ENCODE measurements around the gene TEAD4.

TEAD4 gene

DNA sequence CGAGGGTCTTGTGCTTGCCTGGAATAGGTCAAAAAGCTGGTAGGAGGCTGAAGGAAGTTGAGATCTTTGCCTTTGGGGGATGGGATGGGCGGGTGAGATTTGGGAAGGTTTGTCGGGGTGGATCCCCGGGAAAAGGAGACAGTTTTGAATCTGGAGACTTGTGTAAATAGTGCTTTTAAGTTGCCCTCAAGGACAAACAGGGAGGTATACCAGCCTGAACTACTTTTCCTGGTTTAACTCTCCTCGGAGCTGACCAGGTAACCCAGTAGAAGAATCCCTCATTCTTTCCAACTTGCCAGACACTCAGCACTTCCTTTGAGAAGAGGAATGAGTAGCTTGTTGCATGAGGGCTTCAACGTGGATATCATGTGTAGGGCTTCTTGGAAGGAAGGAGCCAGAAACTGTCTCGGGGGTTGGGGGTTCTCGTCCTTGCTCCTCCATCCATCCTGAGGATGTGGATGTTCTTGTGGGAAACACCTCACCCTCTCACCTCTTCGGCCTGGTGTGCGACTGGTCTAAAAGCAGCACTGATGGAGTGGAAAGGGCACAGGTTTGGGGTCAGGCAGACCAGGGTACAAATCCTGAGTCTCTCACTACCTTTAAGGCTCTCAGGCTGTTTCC, 1.9 kb downstream of the TEAD4 start:
- DNase-seq (ENCODE audit: low read depth in 2 of 2): no peak

DNA sequence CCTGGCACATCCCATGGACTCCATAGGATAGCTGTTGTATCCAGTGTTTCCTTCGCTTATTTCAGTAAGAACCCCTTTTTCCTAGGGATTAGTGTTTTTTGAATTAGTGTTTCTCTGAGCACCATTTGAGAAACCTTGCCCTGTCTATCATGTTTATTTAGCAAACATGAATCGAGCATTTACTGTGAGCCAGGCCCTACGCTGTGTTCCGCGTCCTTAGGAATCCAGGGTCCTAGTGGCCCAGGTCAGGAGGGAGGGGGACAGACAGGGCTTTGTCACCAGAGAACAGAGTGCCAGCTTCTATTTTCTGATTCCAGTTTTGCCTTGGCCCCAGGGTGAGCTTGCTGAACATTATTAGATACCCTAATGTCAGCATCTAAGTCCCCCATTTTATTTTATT, 2.5 kb downstream of the TEAD4 start:
- DNase-seq (ENCODE audit: low read depth in 2 of 2): no peak

DNA sequence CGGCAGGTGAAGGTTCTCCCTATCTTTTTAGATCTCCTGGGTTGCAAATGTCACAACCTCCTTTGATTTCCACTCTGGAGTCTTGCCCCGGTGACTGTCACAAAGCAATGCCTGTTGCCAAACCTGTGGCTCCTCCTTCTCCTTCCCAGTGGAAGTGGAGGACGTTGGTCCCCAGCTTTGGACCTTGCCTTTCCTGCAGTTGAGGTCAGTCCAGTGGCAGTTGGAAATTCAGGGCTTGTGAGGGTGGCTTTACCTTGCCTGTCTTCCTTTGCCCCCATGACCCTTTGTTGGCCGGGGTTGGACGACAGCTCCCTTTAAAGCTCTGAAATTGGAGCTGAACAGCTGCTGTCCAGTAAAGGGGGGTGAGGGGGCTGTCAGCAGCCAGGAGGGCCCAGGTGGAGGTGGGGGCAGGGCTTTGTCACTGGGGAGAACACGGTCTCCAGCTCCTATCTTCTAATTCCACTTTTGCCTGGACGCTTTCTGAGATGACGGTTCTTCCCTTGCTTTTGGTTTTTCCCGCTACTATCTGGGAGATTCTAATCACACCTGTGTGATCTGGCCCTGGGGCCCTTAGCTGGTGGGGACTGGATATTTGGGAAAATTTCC, 4.1 kb downstream of the TEAD4 start:
- no peak for DNase-seq (ENCODE audit: low read depth in 2 of 2)

DNA sequence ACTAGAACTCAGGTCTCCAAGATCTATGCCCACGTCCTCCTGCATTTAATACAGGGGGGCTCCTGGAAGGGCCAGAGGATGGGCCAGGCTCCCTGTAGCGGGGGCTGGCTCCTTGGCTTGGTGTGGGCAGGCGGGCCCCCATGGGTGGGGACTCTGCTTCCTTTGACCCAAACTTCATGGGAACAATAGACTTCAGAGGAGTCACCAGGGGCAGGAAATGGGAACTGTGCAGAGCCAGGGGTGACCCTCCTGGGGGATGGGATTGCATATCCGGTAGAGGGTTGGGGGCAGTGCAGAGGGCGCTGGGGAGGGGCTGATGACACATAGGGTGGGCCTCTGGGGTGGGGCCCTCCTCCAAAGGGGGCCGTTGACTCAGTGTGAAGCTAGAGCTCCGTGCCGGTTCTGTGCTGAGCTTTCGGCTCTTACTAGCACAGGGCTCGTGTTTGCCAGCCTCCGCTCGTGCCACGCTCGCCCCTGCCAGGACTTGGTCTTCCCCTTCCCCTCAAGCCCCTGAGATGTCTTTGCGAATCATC, 4.6 kb downstream of the TEAD4 start:
- DNase-seq (ENCODE audit: low read depth in 2 of 2): no peak

DNA sequence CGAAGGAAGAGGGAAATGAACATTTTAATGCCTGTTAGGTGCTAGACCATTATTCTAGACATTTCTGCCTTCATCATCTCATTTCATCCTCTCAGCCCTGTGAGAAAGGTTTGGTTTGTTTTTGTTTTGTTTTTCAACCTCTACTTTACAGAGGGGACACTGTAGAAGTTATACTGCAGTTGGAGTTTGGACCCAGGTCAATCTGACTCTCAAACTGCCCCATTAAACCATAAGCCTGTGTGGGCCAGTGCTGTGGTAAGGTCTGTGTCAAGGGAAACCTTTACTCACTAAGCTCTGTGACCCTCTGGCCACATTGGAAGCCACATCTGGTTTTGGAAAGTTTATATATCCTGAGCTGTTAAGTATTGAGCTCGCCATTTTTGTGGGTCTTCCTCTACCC, 8.5 kb downstream of the TEAD4 start:
- DNase-seq (ENCODE audit: low read depth in 2 of 2): no peak

DNA sequence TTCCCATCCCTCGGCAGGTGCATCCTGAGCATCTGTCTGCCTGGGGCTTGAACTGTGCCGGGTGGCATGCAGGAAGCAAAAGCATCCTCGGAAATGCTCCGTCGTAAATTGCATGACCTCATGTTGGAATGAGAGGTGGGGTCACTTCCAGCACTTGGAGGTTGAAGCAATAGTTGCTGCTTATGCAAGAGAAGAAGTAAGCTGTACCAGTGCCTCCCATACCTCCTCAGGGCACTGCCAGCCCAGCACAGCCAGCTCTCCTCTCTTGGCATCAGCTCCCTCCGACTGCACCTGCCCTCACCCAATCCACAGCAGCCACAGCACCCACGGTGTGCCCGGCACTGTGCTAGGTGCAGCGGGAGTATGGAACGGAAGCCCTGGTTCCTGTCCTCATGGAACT, 11.5 kb downstream of the TEAD4 start:
- no peak for DNase-seq (ENCODE audit: low read depth in 2 of 2)

DNA sequence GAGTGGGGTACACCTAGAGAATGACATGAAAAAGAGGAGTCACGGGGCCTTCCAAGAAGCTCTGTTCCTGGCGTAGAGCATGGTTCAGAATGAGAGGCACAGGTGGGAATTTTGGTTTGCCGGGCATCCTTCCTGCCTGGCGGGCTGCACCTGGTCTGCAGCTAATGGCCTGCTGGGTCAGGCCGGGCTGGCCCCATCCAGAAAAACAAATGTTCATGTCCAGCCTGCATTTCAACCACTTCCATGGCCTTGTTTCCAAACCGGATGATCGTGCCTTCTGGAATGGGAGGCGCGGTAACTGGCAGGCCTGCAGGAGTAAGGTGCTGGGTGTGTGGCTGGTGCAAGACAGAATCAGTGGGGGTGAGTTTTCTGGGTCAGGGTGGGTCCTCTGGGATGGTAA, 14.4 kb downstream of the TEAD4 start:
- no peak for DNase-seq (ENCODE audit: low read depth in 2 of 2)

DNA sequence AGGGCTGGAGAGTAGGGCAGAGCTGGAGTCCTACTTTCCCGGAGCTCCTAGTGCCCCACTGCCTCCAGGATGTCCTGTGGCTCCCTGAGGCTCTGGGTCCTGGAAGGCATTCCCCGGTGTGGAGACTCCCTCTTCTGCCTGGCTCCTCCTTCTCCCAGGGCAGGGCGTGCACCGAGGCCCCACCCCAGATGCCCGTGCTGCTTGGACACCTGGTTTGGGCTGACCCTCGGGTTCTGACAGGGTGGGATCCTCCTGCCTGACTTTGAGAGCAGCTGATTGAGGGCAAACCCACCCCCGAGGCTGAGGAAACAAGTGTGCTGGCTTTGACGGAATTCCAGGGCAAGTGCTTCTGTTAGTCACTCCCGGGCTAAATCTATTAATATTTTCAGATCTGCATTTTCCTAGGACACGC, 15.4 kb downstream of the TEAD4 start:
- no peak for DNase-seq (ENCODE audit: low read depth in 2 of 2)

DNA sequence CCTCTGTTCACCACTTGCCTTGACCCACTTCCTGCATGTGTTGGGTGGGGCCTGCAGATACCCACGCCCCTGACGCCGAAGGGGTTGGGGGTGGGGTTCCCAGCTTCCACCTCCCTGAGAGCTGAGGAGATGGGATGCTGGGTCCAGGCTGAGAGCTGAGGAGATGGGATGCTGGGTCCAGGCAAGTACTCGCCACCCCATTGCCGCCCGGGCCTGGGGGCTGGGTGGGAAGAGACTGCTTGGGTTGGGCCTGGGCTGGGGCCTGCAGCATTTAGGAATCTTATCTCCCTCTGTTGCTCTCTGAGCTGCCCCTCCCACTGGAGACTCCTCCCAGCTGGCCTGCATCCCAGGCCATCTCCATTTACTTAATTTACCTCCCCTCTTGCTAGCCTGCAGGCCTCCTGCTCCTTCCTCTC, 17.4 kb downstream of the TEAD4 start:
- no peak for DNase-seq (ENCODE audit: low read depth in 2 of 2)

DNA sequence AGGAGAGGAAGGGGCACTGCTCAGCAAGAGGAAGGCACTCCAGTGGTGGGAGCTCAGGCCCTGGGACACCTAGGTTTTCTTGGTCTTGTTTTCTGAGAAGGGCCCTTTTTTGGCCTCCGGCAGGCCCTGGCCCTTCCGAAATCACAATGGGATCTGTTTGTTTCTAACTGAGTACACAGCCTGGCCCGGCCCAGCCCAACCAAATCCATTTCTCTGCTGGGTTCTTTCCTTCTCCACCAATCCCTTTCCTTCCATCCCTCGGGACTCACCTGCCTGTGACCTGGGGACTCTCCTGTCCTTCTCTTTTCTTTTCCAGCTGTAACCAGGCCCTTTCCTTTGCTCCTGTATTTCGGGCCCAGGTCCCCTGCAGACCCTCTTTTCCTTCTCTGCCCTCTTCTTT, 18.6 kb downstream of the TEAD4 start:
- DNase-seq (ENCODE audit: low read depth in 2 of 2): no peak

DNA sequence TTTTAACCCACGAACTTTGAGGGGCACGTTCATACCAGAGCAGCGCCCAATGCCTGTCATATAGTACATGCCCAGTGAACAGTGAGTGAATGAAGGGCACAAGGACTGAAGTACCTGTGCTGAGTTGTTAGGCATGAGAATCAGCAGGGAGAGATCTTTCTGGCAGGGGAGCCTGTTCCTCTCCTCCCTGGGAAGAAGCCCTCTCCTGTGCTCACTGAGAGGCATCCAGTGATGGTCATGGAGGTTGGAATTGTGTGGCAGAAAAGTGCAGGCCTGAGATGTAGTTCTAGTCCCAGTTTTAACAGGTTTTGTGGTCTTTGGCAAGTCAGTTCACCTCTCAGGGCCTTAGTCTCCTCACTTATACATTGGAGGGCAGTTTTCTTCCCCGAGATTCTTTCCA, 20.6 kb downstream of the TEAD4 start:
- no peak for DNase-seq (ENCODE audit: low read depth in 2 of 2)

DNA sequence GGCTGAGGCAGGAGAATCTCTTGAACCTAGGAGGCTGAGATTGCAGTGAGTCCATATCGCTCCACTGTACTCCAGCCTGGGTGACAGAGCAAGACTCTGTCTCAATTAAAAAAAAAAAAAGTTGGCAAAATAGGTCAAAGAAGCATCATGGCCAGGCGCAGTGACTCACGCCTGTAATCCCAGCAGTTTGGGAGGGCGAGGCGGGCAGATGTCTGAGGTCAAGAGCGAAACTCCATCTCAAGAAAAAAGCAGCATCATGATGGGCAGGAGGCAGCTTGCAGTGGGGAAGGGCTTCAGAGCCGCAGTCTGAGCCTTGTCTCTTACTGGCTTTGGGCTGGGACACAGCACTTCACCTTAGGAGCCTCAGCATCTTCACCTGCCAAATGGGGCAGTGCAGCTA, 21.4 kb downstream of the TEAD4 start:
- no peak for DNase-seq (ENCODE audit: low read depth in 2 of 2)

DNA sequence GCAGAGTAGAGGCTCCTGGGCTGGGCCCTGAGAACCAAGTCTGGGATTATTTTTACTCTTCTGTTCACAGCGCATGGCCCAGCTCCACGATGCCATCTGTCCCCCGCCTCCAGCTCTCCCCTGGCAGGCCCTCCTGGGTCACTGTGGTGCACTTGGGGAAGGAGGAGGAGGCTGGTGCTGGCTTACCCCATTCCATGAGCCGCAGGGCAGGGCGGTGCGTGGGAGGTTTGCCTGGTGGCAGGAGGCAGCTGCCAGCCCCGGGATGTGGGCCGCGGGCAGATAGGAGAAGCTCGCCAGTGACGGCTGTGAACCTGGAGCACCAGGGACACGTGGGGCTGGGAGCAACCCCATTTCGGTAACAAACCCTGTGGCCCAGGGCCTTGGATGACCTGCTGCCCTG, 23.2 kb downstream of the TEAD4 start:
- DNase-seq (ENCODE audit: low read depth in 2 of 2): no peak

DNA sequence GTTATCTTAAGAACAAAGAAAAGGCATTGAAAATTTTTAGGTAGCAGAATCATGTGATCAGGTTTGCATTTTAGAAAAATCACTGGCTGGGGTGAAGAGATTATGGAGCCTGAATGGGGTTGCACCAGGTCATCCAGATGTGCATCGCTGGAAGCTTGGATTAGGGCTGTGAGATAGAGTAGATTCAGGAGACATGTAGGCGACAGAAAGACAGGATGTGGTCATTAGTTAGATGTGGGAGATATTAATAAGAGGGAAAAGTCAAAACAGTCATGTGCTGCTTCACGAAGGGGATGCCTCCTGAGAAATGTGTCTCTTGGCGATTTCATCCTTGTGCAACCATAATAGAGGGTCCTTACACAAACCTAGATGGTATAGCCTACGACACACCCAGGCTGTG, 25.1 kb downstream of the TEAD4 start:
- no peak for DNase-seq (ENCODE audit: low read depth in 2 of 2)

DNA sequence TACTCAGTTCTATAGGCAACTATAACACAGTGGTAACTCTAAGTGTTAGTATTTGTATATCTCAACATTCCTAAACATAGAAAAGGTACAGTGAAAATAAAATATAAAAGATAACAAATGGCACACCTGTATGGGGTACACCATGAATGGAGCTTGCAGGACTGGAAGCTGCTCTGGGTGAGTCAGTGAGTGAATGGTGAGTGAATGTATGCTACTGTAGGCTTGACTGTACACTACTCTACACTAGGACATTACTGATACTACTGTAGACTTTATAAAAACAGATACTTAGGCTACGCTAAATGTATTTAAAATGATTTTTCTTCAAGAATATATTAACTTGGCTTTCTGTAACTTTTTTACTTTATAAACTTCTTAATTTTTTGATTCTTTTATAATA, 25.5 kb downstream of the TEAD4 start:
- no peak for DNase-seq (ENCODE audit: low read depth in 2 of 2)

DNA sequence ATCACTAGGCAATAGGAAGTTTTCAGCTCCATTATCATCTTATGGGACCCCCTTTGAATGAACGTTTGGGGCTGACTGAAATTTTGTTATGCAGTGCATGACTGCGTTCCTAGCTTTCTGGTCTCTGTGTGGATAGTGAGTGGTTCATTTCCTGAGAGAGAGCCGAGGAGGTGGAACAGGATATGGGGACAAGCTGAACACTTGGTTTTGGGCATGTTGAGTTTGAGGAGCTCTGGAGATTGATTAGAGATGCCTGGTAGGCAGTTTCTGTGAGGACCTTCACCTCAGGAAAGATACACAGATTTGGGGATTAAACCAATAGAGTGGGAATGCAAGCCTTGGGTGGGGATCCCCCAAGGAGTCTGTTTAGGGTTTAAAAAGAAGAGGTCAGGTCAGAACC, 27.7 kb downstream of the TEAD4 start:
- DNase-seq (ENCODE audit: low read depth in 2 of 2): no peak

DNA sequence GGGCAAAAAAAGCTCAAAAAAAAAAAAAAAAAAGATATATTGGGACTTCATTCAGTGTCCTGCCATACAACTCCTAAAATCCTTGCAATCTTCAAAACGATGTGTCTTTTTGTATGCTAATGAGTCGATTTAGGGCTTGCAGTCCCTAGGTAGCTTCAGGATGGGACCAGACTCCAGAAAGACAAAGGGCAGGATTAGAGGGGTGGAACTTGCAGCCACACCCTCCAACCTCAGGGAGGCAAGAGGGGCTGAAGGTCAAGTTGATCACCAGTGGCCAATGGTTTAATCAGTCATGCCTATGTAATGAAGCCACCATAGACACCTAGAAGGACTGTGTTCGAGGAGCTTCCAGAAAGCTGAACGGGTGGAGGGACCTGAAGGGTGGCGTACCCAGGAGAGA, 29.3 kb downstream of the TEAD4 start:
- no peak for DNase-seq (ENCODE audit: low read depth in 2 of 2)

DNA sequence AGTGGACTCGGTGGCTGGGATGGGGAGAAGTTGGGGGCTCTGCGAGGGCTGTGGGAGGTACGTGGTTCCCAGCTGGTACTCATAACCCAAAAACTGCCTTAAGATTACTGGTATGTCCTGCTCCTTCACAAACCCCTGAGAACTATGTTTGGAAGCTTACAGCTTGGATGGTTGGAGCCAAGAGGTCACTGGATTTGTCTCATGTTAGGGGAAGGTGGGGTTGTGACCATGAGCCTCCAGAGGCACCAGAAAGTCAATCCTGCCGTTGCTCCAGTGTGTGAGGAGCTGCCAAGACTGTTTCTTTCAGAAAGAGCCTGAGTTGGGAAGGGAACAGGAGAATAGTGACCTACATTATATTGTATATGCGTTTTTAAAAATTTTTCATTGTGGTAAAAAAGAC, 33.5 kb downstream of the TEAD4 start:
- no peak for DNase-seq (ENCODE audit: low read depth in 2 of 2)

DNA sequence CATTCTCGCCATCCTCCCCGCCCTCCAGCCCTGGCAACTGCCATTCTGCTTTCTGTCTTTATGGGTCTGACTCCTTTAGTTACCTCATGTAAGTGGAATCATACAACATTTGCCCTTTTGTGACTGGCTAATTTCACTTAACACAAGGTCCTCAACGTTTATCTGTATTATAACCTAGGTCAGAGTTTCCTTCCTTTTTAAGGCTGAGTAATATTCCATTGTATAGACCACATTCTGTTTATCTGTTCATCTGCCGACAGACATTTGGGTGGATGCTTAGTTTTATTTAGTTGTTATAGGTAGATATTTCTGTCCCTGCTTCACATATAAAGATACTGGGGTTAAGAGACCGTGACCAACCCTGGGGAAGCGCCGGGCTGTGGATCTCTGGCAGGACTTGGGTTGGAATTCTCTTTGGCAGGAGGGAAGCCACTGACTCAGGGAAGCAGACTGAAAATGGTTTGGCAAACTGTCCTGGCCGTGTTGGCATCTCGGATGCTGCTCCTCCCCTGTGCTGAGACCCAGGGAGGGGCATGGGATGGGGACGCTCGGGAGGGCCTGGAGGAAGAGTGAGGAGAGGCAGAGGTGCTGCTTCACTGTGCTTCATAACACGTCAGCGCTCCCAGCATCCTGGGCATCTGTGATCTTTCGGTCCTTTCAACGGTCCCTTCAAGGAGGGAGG, 38.9 kb downstream of the TEAD4 start:
- DNase-seq (ENCODE audit: low read depth in 2 of 2): no peak

DNA sequence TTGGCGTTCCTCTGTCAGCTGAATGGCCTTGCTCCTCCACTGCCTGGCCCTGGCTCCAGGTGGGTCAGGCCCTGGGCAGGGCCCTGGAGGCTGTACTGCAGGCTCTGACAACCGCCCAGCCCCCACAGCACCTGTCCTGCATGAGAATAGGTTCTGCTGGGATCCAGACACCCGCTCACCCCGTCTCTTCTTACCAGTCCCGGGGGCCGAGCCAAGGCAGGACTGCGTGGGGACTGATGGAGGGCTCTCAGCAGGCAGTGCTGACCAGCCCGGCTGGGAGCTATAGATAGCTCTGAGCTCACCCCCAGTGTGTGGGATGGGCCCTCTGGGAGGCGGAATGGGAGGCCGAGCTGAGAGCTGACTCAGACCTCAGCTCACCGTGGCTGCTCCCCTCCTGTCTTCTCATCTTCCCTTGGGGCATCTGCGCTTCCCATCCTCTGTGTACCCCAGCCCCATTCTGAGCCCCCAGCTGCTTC, 39.6 kb downstream of the TEAD4 start:
- no peak for DNase-seq (ENCODE audit: low read depth in 2 of 2)

DNA sequence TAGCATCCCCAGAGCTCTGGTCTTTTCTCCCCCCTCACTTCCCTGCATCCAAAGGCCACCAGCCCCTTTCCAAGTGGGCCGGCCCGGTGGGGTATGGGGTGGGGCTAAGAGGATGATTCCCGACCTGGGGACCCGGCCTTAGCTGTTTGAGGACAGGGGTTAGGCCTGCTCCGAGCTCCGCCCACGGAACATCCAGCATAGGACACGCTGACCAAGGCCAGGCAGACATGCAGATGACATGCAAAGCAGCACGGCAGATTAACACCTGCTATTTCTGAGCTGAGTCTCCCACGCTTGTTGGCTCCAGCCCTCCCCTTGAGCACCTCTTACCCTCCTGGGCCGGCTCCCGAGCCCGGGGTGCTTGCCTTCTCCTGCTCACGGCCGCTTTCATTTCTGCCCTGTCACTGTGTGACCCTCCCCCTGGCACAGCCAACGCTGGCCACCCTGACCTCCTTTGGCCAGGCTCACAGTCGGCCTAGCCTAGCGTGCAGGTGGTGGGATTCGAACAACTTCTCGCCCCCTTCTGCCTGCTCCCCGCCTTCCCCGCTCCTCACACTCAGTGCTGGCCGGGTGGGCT, 40.2 kb downstream of the TEAD4 start:
- DNase-seq (ENCODE audit: low read depth in 2 of 2): no peak

DNA sequence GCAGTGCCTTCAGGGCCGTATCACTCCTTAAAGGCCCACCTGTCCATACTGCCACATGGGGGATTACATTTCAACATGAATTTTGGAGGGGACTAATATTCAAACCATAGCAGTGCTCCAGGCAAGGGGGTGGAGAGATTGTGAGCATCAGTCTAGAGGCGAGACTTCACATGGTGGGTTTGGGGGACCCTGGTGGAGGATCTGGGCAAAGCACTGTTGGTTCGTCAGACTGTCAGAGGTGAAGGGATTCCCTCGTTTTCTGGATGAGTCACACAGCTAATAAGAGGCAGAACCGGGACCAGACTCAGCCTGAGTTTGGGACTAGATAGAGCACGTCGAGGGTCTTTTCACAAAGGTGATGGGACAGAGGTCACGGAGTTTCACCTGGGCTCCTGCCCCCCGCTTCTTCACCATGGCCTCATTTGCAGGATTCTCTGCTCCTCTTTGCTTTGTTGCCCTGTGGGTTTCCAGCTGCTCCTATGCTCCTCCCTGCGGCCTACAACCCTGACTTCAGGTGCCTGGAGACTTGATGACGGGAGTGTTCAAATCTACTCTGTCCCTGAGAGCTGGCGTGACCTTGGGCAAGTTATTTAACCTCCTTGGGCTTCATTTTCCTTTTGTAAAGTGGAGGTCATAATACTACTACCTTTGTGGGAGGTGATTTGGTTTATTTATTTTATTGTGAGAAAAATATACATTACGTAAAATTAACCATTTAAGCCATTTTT, 41.5 kb downstream of the TEAD4 start:
- DNase-seq (ENCODE audit: low read depth in 2 of 2): no peak
